Mesodermal cell (in vitro differentiated cells): ENCODE measurements around the gene SMIM13.

Source experiments
- H3K27ac ChIP-seq: 2 replicates; pipeline ENCODE4 v1.7.0; 2013; ENCODE audit warnings: mild to moderate bottlenecking, low read depth, low read length, moderate library complexity; ENCODE audit not compliant: severe bottlenecking
- H3K36me3 ChIP-seq: 2 replicates; pipeline ENCODE4 v1.7.1; 2013; ENCODE audit warnings: mild to moderate bottlenecking, low read length, moderate library complexity; ENCODE audit not compliant: control insufficient read depth, insufficient read depth
- H3K4me1 ChIP-seq: one replicate; pipeline ENCODE4 v1.7.1; 2013; ENCODE audit warnings: mild to moderate bottlenecking, low read length; ENCODE audit not compliant: insufficient read depth, control insufficient read depth, poor library complexity, severe bottlenecking
- H3K4me3 ChIP-seq: 2 replicates; pipeline ENCODE4 v1.7.0; 2013; ENCODE audit warnings: low read length, control low read depth, mild to moderate bottlenecking; ENCODE audit not compliant: insufficient read depth, poor library complexity, severe bottlenecking; ENCODE audit errors: extremely low read depth
- H3K9me3 ChIP-seq: 2 replicates; pipeline ENCODE4 v1.7.1; 2013; ENCODE audit warnings: mild to moderate bottlenecking, low read length, moderate library complexity; ENCODE audit not compliant: control insufficient read depth
- WGBS, 2 experiments: methylation state at CpG; one replicate each; pipeline ENCODE4 v1.1.5; 2013; ENCODE audit warnings: missing lambda C conversion rate in 2 of 2; ENCODE audit not compliant: insufficient coverage in 2 of 2; 5-methylcytosine and 5-hydroxymethylcytosine counted together

The SMIM13 gene

GRCh38 chr6:11174242-11174611 is 80.6 kb downstream of the SMIM13 start:
- Histone ChIP-seq H3K4me1 (no peaks in the 10 kb centered on the region), H3K36me3 (no peaks in the 10 kb centered on the region), H3K27ac (no peak overlapping the region), H3K9me3 (no peaks in the 10 kb centered on the region), H3K4me3 (no peak overlapping the region)
- WGBS, 2 experiments, result 100% methylated on average over 1 to 4 of the region's 5 CpGs

GRCh38 chr6:11177271-11177670 is 83.6 kb downstream of the SMIM13 start:
- no peaks in the 10 kb centered on the region for H3K36me3 ChIP-seq
- no peak overlapping the region for H3K27ac ChIP-seq
- no CpG with 5 or more reads among the region's 1 CpG for WGBS, 2 experiments
- H3K4me3 ChIP-seq, result no peak overlapping the region
- no peaks in the 10 kb centered on the region for H3K9me3 ChIP-seq
- H3K4me1 ChIP-seq, result no peaks in the 10 kb centered on the region

- WGBS, 2 experiments, result 73 to 76% methylated on average over 3 to 6 of the region's 6 CpGs
These were observed 85.4 kb downstream of the SMIM13 start for GRCh38 chr6:11179088-11179418.

GRCh38 chr6:11179419-11180202 is 86.0 kb downstream of the SMIM13 start:
- H3K4me3 ChIP-seq, result no peak overlapping the region
- H3K4me1 ChIP-seq, result no peaks in the 10 kb centered on the region
- H3K36me3 ChIP-seq, result peaks cover 15% of the 10 kb centered on the region
- WGBS, 2 experiments, result 68 to 79% methylated on average over 2 to 4 of the region's 8 CpGs
- no peak overlapping the region for H3K27ac ChIP-seq
- no peaks in the 10 kb centered on the region for H3K9me3 ChIP-seq

More at GRCh38 chr6:11179088-11179418, 85.4 kb downstream of the SMIM13 start:
- Histone ChIP-seq H3K4me3 (no peak overlapping the region), H3K36me3 (peaks cover 9% of the 10 kb centered on the region), H3K9me3 (no peaks in the 10 kb centered on the region), H3K27ac (no peak overlapping the region), H3K4me1 (no peaks in the 10 kb centered on the region)

GRCh38 chr6:11181478-11182136 is 88.0 kb downstream of the SMIM13 start:
- Histone ChIP-seq H3K36me3 (peaks cover 35% of the 10 kb centered on the region), H3K4me3 (no peak overlapping the region), H3K4me1 (no peaks in the 10 kb centered on the region), H3K27ac (no peak overlapping the region), H3K9me3 (no peaks in the 10 kb centered on the region)
- WGBS, 2 experiments, result no CpG with 5 or more reads among the region's 3 CpGs

GRCh38 chr6:11183761-11184362 is 90.2 kb downstream of the SMIM13 start:
- H3K4me3 ChIP-seq, result no peak overlapping the region
- no peak overlapping the region for H3K27ac ChIP-seq
- H3K9me3 ChIP-seq, result no peaks in the 10 kb centered on the region
- WGBS, 2 experiments, result 94% methylated on average over 3 of the region's 3 CpGs
- no peaks in the 10 kb centered on the region for H3K4me1 ChIP-seq
- H3K36me3 ChIP-seq, result peaks cover 57% of the 10 kb centered on the region

GRCh38 chr6:11185204-11185842 is 91.7 kb downstream of the SMIM13 start:
- H3K4me3 ChIP-seq, result no peak overlapping the region
- no peaks in the 10 kb centered on the region for H3K4me1 ChIP-seq
- WGBS, 2 experiments, result 95 to 96% methylated on average over 17 of the region's 17 CpGs
- no peak overlapping the region for H3K27ac ChIP-seq
- peaks cover 72% of the 10 kb centered on the region for H3K36me3 ChIP-seq
- no peaks in the 10 kb centered on the region for H3K9me3 ChIP-seq

GRCh38 chr6:11187301-11187700 is 93.7 kb downstream of the SMIM13 start:
- no peak overlapping the region for H3K4me3 ChIP-seq
- H3K36me3 ChIP-seq, result peaks cover 90% of the 10 kb centered on the region
- no peaks in the 10 kb centered on the region for H3K9me3 ChIP-seq
- 100% methylated on average over 5 of the region's 6 CpGs for WGBS, 2 experiments
- no peak overlapping the region for H3K27ac ChIP-seq
- no peaks in the 10 kb centered on the region for H3K4me1 ChIP-seq
